ENCODE measurements around the gene CALHM5. TPM values are rescaled to one million over a fixed set of nuclear protein-coding genes. Genes with fewer than 3 reads are reported as not detected.
"Not testable (repeated sequence)": the region's sequence is repeated elsewhere in the genome, so short reads cannot be mapped to it uniquely, and the experiment has no call there.

CALHM5 gene
- total RNA-seq, 2 experiments from 2014 or later = not detected

DNA sequence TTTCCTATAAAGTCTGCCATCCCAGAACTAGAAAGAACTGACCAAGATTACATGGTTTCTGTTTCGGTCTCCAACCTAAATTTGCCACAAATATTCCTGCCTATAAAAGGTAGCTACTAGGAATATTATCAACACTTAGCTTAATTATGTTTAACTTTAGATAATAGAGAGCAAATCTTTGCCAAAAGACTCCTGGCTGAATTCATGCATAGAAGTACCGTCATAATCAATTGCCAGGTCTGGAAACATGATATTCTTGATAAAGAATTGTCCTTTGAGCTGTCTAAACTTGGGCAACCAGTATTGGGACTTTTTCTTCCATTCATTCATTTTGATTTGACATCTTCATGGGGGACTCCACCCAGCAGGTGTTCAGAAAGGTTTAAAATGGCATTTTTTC is 27.8 kb upstream of the CALHM5 start:
- ChIA-PET CTCF (interaction anchor here (0.7 kb wide), 1 partner anchor 17 kb away, joined by 3 read pairs; no protein-coding TSS in a partner anchor), POLR2A (no interaction called here)
- H3K4me3 Mint-ChIP-seq = no peak overlapping the region
- H3K27me3 Mint-ChIP-seq = peaks cover 40% of the 10 kb centered on the region
- peaks cover under 1% of the 10 kb centered on the region for H3K36me3 Mint-ChIP-seq (ENCODE audit: low read depth)
- no peak for DNase-seq
- no peak overlapping the region for H3K27ac Mint-ChIP-seq
- H3K4me1 Mint-ChIP-seq = no peaks in the 10 kb centered on the region
- peaks cover under 1% of the 10 kb centered on the region for H3K9me3 Mint-ChIP-seq

DNA sequence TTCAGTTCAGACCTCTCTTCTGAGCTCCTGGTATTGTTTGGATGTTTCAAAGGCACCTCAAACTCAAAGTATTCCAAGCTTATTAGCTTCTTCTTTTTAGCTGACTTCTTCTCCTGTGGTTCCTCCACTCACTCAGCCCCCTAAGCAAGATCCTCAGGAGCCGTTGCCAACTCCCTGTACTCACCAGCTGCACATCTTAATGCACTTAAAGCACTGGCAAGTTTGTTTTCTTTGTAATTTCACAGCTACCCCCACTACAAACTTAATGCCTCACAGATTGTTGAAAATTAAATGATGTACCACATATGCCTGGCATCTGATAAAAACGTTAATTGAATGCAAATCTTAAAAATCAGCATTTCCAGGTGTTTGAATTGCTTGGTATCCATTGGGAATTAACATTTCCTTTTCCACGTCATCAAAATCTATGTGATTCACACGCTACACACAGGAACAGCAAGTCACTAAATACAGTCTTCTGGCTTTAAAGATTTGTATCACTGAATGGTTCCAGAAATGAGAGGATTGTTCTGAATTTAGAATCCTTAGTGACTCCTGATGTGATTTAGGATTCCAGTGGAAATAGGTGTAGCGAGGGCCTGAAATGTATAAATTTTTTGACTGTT is 25.8 kb upstream of the CALHM5 start:
- Mint-ChIP-seq H3K4me1 (no peaks in the 10 kb centered on the region), H3K27me3 (peaks cover 52% of the 10 kb centered on the region), H3K4me3 (no peak overlapping the region), H3K36me3 (ENCODE audit: low read depth) (no peaks in the 10 kb centered on the region), H3K9me3 (peaks cover 2% of the 10 kb centered on the region), H3K27ac (no peak overlapping the region)
- DNase-seq = no peak
- ChIA-PET CTCF (no interaction called here), POLR2A (no interaction called here)

DNA sequence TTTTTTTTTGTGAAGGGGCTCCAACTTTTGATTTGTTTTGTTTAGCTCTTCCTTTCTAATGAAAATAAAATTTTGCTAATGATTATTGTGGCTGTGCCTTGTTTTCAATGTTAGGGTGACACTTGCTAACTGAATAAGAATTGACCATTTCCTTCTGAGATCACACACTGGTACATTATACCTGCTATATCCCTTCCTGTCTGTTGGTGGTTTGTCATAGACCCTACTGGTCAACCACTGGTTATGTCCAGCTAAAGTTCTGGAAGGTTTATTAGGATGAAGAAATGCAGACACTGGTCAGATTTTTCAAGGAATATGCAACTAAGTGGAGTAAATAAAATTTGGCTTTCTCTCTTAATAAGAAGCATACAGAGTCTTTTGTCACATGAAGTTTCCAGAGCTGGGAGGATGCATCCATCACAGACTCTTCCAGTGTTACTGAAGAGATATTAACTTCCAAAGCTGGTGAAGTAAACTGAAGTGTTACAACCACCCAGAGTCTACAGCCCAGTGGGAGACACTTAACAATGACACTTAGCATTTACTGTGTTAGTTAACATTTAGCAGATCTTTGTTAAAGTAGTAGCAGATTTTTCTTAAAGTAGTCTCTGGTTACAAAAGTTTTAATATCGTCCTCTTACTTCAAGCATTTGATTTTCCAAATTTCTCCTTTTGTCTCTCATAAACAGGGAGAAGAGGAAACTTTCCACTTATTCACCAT is 19.7 kb upstream of the CALHM5 start:
- POLR2A ChIA-PET = no interaction called here
- no peak overlapping the region for H3K27ac Mint-ChIP-seq
- no peaks in the 10 kb centered on the region for H3K36me3 Mint-ChIP-seq (ENCODE audit: low read depth)
- peaks cover 2% of the 10 kb centered on the region for H3K9me3 Mint-ChIP-seq
- H3K27me3 Mint-ChIP-seq = peaks cover 45% of the 10 kb centered on the region
- DNase-seq = no peak
- H3K4me1 Mint-ChIP-seq = no peaks in the 10 kb centered on the region
- CTCF ChIA-PET = no interaction called here
- no peak overlapping the region for H3K4me3 Mint-ChIP-seq

DNA sequence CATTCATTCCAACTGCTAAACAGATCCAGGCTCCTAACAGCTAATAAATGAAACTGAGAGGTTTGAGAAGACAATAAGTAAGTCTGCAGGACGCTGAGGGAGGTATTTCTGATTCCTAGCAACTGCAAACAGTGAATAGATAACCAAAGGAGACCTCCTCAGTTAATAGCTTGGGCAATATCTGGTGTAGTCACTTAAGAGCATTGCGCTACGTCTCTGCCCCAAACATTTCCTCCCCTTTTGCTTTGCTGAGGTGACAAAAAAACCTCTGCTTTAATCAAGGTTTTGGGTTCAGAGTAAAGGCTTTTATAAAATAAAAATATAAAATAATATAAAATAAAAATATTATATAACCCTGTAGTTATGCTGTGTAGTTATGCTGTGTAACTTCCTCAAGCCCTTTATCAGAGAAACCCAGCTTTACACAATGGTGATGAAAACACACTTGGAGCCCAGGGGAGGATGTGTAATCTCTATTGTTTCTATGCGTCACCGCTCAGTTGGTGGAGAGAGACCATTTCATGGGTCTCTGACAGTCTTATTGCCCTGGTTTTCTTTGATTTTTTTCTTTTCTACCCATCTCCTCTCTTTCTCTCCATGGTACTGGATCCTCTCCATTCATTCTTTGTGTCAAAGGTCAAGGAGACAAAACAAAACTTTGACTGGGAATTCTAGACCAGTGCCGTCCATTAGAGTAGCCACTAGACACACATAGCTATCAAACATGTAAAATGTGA is 18.9 kb upstream of the CALHM5 start:
- CTCF ChIA-PET = no interaction called here
- no peak for DNase-seq
- no peak overlapping the region for H3K4me3 Mint-ChIP-seq
- POLR2A ChIA-PET = no interaction called here
- H3K4me1 Mint-ChIP-seq = no peaks in the 10 kb centered on the region
- H3K27me3 Mint-ChIP-seq = peaks cover 43% of the 10 kb centered on the region
- H3K27ac Mint-ChIP-seq = no peak overlapping the region
- H3K36me3 Mint-ChIP-seq (ENCODE audit: low read depth) = no peaks in the 10 kb centered on the region
- peaks cover 2% of the 10 kb centered on the region for H3K9me3 Mint-ChIP-seq

DNA sequence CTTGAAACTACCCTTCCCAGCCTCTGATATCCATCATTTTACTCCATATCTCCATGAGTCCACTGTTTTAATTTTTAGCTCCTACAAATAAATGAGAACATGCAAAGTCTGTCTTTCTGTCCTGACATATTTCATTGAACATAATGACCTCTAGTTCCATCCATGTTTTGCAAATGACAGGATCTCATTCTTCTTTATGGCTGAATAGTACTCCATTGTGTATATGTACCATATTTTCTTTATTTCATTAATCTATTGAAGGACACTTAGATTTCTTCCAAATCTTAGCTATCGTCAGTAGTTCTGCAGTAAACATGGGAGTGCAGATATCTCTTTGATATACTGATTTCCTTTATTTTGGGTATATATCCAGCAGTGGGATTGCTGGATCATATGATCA is 16.3 kb upstream of the CALHM5 start:
- H3K4me3 Mint-ChIP-seq; DNase-seq; CTCF ChIA-PET; H3K27ac Mint-ChIP-seq; H3K9me3 Mint-ChIP-seq; H3K4me1 Mint-ChIP-seq; H3K36me3 Mint-ChIP-seq (ENCODE audit: low read depth); POLR2A ChIA-PET: not testable (repeated sequence)
- H3K27me3 Mint-ChIP-seq = peaks cover 37% of the 10 kb centered on the region

DNA sequence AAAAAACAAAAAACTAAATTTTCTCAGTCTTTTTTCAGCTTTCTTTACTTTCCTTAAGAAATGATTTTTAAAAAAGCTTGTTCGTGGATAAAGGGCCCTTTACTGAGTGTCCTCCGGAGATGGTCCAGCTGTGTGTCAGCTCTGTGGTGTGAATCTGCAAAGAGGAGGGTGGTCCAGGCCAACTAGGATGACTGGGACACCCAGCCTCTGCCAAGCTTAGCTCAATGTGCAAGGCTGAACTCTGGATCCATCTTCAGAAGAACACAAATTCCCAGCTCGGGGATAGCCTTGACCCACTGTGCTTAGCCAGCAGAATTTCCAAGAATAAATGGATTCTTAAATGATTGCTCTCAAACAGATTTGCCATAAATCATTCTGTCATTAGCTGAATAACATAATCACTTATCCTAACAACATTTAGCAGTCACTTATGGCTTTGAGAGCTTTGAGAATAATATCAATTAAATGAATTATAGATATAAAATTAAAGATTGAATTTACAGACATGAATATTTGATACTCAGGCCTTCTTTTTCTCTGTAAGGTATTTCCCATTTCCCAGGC is 14.2 kb upstream of the CALHM5 start:
- no peak overlapping the region for H3K27ac Mint-ChIP-seq
- H3K4me3 Mint-ChIP-seq = no peak overlapping the region
- DNase-seq = no peak
- H3K4me1 Mint-ChIP-seq = peaks cover 2% of the 10 kb centered on the region
- peaks cover 4% of the 10 kb centered on the region for H3K9me3 Mint-ChIP-seq
- H3K36me3 Mint-ChIP-seq (ENCODE audit: low read depth) = no peaks in the 10 kb centered on the region
- ChIA-PET POLR2A (no interaction called here), CTCF (no interaction called here)
- H3K27me3 Mint-ChIP-seq = peaks cover 21% of the 10 kb centered on the region

DNA sequence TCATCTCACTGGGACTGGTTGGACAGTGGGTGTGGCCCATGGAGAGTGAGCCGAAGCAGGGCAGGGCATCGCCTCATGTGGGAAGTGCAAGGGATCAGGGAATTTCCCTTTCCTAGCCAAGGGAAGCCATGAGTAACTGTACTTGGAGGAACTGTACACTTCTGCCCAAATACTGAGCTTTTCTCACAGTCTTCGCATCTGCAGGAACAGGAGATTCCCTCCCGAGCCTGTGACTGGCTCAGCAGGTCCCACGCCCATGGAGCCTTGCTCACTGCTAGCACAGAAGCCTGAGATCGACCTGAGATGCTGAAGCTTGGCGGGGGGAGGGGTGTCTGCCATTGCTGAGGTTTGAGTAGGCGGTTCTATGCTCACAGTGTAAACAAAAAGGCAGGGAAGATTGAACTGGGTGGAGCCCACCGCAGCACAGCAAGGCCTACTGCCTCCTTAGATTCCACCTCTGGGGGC is 10.4 kb upstream of the CALHM5 start:
- peak overlapping the region; percentile 10 for H3K27ac Mint-ChIP-seq
- CTCF ChIA-PET = interaction anchor here (0.9 to 1.7 kb wide), 2 partner anchors 13 to 17 kb away, joined by 3 read pairs; no protein-coding TSS in a partner anchor
- DNase-seq = peak; percentile 16
- no peaks in the 10 kb centered on the region for H3K36me3 Mint-ChIP-seq (ENCODE audit: low read depth)
- H3K9me3 Mint-ChIP-seq = peaks cover 7% of the 10 kb centered on the region
- no peak overlapping the region for H3K4me3 Mint-ChIP-seq
- POLR2A ChIA-PET = no interaction called here
- peaks cover 2% of the 10 kb centered on the region for H3K4me1 Mint-ChIP-seq
- H3K27me3 Mint-ChIP-seq = peaks cover 37% of the 10 kb centered on the region

DNA sequence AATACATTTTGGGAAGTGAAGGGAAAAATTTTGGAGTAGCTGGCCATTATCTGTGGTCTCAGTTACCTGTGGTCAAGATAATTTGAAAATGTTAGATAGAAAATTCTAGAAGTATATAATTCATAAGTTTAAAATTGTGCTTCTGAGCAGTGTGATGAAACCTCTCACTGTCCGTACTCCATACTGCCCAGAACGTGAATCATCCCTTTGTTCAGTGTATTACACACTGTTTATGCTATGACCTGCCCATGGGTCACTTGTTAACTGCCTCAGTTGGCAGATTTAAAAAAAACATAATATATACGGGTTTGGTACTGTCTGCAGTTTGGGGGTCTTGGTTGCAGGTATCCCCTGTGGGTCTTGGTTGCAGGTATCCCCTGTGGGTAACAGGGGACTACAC is 4.1 kb upstream of the CALHM5 start:
- Mint-ChIP-seq H3K36me3 (ENCODE audit: low read depth) (no peaks in the 10 kb centered on the region), H3K4me3 (no peak overlapping the region), H3K4me1 (no peaks in the 10 kb centered on the region), H3K27ac (no peak overlapping the region), H3K27me3 (peaks cover 29% of the 10 kb centered on the region), H3K9me3 (peaks cover 9% of the 10 kb centered on the region)
- CTCF ChIA-PET = no interaction called here
- DNase-seq = no peak
- POLR2A ChIA-PET = no interaction called here

DNA sequence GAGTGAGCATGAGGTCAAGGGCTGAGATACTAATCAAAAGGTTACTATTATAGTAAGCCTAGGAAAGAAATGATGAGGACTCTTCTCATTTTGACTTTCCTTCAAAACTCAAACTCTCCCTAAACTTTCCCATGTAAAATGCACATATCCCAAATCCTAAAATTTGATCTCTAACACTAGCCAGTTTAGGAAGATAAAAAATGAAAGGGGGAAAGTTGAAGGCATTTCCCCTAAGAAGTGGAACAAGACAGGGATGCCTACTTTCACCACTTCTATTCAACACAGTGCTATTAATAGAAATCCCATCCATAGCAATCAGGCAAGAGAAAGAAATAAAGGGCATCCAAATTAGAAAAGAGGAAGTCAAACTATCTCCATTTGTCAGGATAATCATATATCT is 2.9 kb upstream of the CALHM5 start:
- Mint-ChIP-seq H3K9me3 (peaks cover 5% of the 10 kb centered on the region), H3K4me1 (no peaks in the 10 kb centered on the region), H3K27me3 (peaks cover 22% of the 10 kb centered on the region), H3K36me3 (ENCODE audit: low read depth) (no peaks in the 10 kb centered on the region), H3K4me3 (no peak overlapping the region), H3K27ac (no peak overlapping the region)
- POLR2A ChIA-PET = no interaction called here
- no peak for DNase-seq
- CTCF ChIA-PET = no interaction called here

DNA sequence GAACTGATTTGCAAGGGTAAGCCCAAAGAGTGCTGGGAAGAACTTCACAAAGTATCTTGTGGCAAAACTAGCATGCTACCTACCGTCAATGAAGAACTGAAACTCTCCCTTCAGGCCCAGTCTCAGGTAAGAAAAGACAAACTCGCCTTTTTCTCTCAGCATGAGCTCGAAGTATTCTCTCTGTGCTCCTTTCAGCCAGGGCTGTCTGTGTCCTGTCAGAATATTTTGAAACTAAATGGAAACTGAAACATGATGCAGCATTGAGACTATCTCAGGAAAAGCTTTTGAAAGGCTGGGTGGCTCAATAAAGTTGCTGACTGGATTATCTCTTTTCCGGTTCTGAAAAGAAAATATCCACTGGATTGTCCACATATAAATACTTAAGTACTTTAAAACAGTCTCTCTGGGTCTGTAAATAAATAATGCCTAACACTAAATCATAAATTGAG is 696 bp downstream of the CALHM5 start:
- Mint-ChIP-seq H3K27ac (no peak overlapping the region), H3K36me3 (ENCODE audit: low read depth) (no peaks in the 10 kb centered on the region), H3K9me3 (peaks cover 5% of the 10 kb centered on the region), H3K4me1 (no peaks in the 10 kb centered on the region), H3K4me3 (no peak overlapping the region), H3K27me3 (peaks cover 10% of the 10 kb centered on the region)
- ChIA-PET POLR2A (no interaction called here), CTCF (interaction anchor here (0.9 kb wide), 1 partner anchor 312 kb away, joined by 3 read pairs; no protein-coding TSS in a partner anchor)
- DNase-seq = no peak

DNA sequence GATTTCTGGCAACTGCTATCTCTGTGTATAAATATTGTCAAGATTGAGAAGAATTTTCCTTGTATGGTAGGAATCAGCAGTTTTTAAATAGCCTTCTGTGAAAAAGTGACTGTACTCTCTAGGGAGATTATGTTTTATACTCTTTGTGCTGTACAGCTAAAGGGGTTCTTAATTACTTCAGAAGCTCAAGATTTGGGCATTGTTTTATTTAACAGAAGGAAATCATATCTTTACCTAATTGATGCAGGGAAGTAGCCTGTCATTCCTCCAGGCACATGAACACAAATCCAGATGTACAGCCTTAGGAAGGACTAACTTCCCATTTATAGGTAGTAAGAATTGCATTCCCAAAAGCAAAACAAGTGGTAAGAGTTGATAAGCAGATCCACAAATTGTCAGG is 1.3 kb downstream of the CALHM5 start:
- Mint-ChIP-seq H3K27me3 (peaks cover 10% of the 10 kb centered on the region), H3K27ac (no peak overlapping the region), H3K4me3 (no peak overlapping the region), H3K36me3 (ENCODE audit: low read depth) (no peaks in the 10 kb centered on the region), H3K9me3 (peaks cover 5% of the 10 kb centered on the region), H3K4me1 (no peaks in the 10 kb centered on the region)
- no peak for DNase-seq
- CTCF ChIA-PET = interaction anchor here (0.7 to 0.9 kb wide), 2 partner anchors 59 to 312 kb away, joined by 3 read pairs; partner anchors contain the start of gene RWDD1
- POLR2A ChIA-PET = no interaction called here

DNA sequence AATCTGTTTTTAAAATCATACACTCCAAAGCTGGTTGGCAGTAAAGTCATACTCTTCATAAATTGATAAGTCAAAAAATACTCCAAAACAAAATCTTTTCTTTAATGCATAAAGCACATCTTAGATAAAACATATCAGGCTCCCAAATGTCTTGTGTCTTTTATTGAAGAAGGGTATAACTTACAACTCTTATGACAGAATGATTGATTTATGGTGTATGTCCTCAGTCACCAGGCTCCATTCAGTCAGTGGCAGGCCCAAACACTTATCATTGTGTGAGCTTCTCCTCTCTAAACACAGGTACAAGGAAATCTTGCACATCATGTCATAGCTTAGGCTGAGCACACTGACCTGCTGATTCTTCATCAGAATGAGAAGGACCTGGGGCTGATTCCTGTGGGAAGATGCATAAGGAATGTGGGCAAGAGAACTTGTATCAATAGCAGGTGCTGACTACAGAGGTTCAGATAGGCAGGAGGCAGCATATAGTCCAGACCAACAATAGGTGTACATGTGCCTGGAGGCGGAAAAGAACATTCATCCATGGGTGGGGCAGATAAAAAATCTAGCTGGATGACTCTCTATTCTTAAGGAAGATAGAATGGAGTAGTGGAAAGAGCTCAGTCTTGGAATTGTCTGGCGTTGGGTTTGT is 1.9 kb downstream of the CALHM5 start:
- DNase-seq = no peak
- H3K27ac Mint-ChIP-seq = no peak overlapping the region
- CTCF ChIA-PET = interaction anchor here (0.7 to 1.0 kb wide), 3 partner anchors 12 to 58 kb away, joined by 3 read pairs; partner anchors contain the start of gene RWDD1
- peaks cover 4% of the 10 kb centered on the region for H3K9me3 Mint-ChIP-seq
- H3K4me3 Mint-ChIP-seq = no peak overlapping the region
- H3K4me1 Mint-ChIP-seq = no peaks in the 10 kb centered on the region
- POLR2A ChIA-PET = no interaction called here
- peaks cover 11% of the 10 kb centered on the region for H3K27me3 Mint-ChIP-seq
- no peaks in the 10 kb centered on the region for H3K36me3 Mint-ChIP-seq (ENCODE audit: low read depth)

Measured in activated CD4-positive, alpha-beta T cell treated with anti-CD3 and anti-CD28 coated beads, Interleukin-2, amount 10 ng/mL, durations not matched to agents 7 days and 5 days (primary cell).